OCI-LY3 (cell line): Measurements from ENCODE around the gene RND3.

ENCODE experiments used
- CTCF ChIP-seq: fragments of 200-600, 300-600 bp; sonication (generic); IDR thresholded peaks from 2 replicates; pipeline ENCODE4 v1.5.1; 2014; ENCODE audit warnings: antibody characterized with exemption, low read length, low read depth
- EZH2phosphoT487 ChIP-seq: fragments of 200-600 bp; shearing (Covaris generic); IDR thresholded peaks from 2 replicates; pipeline ENCODE4 v1.6.1; 2018; ENCODE audit warnings: antibody characterized with exemption, mixed run types, low read depth

GRCh38 chr2:150431561-150432311 lies 55.7 kb downstream of the RND3 start:
- no peak for TF ChIP-seq CTCF
- TF ChIP-seq EZH2phosphoT487, result no peak
